HEK293 (cell line): ENCODE results near the gene TMEM164.

Experiments used
- GLI2 ChIP-seq: fragments of 450-650 bp; formaldehyde crosslinking; IDR thresholded peaks from 2 replicates; pipeline ENCODE4; 2017; ENCODE audit warnings: missing biosample characterization, missing genetic modification characterization, low read depth, borderline replicate concordance
- KLF1 ChIP-seq: fragments of 450-650 bp; formaldehyde crosslinking; IDR thresholded peaks from 2 replicates; pipeline ENCODE4 v1.5.1; 2016; ENCODE audit warnings: missing biosample characterization, missing genetic modification characterization
- SP2 ChIP-seq: fragments of 450-650 bp; formaldehyde crosslinking; IDR thresholded peaks from 2 replicates; pipeline ENCODE4 v1.5.1; 2016; ENCODE audit warnings: missing biosample characterization, missing genetic modification characterization
- ZBTB7A ChIP-seq: fragments of 450-650 bp; formaldehyde crosslinking; IDR thresholded peaks from 2 replicates; pipeline ENCODE4 v1.5.1; 2016; ENCODE audit warnings: low read depth, missing biosample characterization, missing genetic modification characterization
- ZNF239 ChIP-seq: fragments of 450-650 bp; formaldehyde crosslinking; IDR thresholded peaks from 2 replicates; pipeline ENCODE4 v1.5.1; 2016; ENCODE audit warnings: missing biosample characterization, missing genetic modification characterization
- ZNF24 ChIP-seq: fragments of 450-650 bp; formaldehyde crosslinking; IDR thresholded peaks from 2 replicates; pipeline ENCODE4 v1.5.1; 2016; ENCODE audit warnings: missing biosample characterization, missing genetic modification characterization
- ZNF48 ChIP-seq: fragments of 450-650 bp; formaldehyde crosslinking; IDR thresholded peaks from 2 replicates; pipeline ENCODE4 v1.5.1; 2016; ENCODE audit warnings: missing biosample characterization, missing genetic modification characterization
- ZNF501 ChIP-seq: fragments of 450-650 bp; formaldehyde crosslinking; IDR thresholded peaks from 2 replicates; pipeline ENCODE4 v1.5.1; 2016; ENCODE audit warnings: missing biosample characterization, missing genetic modification characterization
- ZNF629 ChIP-seq: fragments of 450-650 bp; formaldehyde crosslinking; IDR thresholded peaks from 2 replicates; pipeline ENCODE4 v1.5.1; 2017; ENCODE audit warnings: missing biosample characterization, missing genetic modification characterization
- TF ChIP-seq, protein P1 (sequence below): fragments of 450-650 bp; formaldehyde crosslinking; IDR thresholded peaks from 2 replicates; pipeline ENCODE4 v1.5.1; 2016; ENCODE audit warnings: missing biosample characterization, missing genetic modification characterization
- TF ChIP-seq, protein P2 (sequence below): sonication (generic); formaldehyde crosslinking; IDR thresholded peaks from 2 replicates; pipeline ENCODE4 v1.8.1; 2022; ENCODE audit warnings: mild to moderate bottlenecking, moderate library complexity, missing genetic modification reagents
- TF ChIP-seq, protein P3 (sequence below): fragments of 450-650 bp; formaldehyde crosslinking; IDR thresholded peaks from 2 replicates; pipeline ENCODE4 v1.5.1; 2016; ENCODE audit warnings: missing biosample characterization, missing genetic modification characterization, low read depth
- TF ChIP-seq, protein P4 (sequence below): fragments of 450-650 bp; formaldehyde crosslinking; optimal IDR thresholded peaks from 2 replicates; pipeline ENCODE3; 2016; ENCODE audit warnings: missing biosample characterization, mild to moderate bottlenecking, missing genetic modification characterization

DNA sequence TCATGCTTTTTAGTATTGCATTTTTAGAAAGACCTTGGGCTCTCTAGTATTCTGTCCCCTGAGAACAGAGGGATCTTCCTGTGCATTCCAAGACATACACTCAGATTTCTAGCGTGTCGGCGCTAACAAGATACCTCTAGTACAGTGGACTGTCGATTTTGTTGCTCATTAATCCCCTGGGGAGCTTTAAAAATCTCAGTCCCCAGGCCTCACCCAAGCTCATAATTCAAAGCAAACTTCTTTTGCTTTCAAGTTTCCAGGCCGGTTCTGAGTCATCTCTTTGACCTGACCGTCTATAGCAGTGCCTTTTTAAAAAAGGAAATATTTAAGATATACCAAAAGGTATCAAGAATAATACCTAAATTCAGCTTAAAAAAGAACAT, 178.0 kb downstream of the TMEM164 start:
- TF ChIP-seq ZNF24 (tag by site-specific recombination) (no peak), ZNF629 (tag by site-specific recombination) (0 out of 2 replicates have a peak, but pooled peaks have one; percentile 16), ZBTB7A (tag by site-specific recombination) (no peak), ZNF501 (tag by site-specific recombination) (no peak), SP2 (tag by site-specific recombination) (no peak), ZNF48 (no peak), ZNF239 (tag by site-specific recombination) (no peak), GLI2 (no peak), KLF1 (tag by site-specific recombination) (no peak)
- TF ChIP-seq, protein P1, sequence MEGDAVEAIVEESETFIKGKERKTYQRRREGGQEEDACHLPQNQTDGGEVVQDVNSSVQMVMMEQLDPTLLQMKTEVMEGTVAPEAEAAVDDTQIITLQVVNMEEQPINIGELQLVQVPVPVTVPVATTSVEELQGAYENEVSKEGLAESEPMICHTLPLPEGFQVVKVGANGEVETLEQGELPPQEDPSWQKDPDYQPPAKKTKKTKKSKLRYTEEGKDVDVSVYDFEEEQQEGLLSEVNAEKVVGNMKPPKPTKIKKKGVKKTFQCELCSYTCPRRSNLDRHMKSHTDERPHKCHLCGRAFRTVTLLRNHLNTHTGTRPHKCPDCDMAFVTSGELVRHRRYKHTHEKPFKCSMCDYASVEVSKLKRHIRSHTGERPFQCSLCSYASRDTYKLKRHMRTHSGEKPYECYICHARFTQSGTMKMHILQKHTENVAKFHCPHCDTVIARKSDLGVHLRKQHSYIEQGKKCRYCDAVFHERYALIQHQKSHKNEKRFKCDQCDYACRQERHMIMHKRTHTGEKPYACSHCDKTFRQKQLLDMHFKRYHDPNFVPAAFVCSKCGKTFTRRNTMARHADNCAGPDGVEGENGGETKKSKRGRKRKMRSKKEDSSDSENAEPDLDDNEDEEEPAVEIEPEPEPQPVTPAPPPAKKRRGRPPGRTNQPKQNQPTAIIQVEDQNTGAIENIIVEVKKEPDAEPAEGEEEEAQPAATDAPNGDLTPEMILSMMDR = no peak
- TF ChIP-seq, protein P2, sequence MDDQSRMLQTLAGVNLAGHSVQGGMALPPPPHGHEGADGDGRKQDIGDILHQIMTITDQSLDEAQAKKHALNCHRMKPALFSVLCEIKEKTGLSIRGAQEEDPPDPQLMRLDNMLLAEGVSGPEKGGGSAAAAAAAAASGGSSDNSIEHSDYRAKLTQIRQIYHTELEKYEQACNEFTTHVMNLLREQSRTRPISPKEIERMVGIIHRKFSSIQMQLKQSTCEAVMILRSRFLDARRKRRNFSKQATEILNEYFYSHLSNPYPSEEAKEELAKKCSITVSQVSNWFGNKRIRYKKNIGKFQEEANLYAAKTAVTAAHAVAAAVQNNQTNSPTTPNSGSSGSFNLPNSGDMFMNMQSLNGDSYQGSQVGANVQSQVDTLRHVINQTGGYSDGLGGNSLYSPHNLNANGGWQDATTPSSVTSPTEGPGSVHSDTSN (CRISPR knock-in tag) = no peak
- TF ChIP-seq, protein P3, sequence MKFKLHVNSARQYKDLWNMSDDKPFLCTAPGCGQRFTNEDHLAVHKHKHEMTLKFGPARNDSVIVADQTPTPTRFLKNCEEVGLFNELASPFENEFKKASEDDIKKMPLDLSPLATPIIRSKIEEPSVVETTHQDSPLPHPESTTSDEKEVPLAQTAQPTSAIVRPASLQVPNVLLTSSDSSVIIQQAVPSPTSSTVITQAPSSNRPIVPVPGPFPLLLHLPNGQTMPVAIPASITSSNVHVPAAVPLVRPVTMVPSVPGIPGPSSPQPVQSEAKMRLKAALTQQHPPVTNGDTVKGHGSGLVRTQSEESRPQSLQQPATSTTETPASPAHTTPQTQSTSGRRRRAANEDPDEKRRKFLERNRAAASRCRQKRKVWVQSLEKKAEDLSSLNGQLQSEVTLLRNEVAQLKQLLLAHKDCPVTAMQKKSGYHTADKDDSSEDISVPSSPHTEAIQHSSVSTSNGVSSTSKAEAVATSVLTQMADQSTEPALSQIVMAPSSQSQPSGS (tag by site-specific recombination) = no peak
- TF ChIP-seq, protein P4, sequence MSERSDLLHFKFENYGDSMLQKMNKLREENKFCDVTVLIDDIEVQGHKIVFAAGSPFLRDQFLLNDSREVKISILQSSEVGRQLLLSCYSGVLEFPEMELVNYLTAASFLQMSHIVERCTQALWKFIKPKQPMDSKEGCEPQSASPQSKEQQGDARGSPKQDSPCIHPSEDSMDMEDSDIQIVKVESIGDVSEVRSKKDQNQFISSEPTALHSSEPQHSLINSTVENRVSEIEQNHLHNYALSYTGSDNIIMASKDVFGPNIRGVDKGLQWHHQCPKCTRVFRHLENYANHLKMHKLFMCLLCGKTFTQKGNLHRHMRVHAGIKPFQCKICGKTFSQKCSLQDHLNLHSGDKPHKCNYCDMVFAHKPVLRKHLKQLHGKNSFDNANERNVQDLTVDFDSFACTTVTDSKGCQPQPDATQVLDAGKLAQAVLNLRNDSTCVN = no peak
